Endometrium (tissue), 2 donors: ENCODE data around the gene CALY.

ENCODE experiments used
- FAIRE-seq: peaks from 2 replicates; lab custom pipeline; 2012; peaks lifted over from hg19 to GRCh38; lab: Jason Lieb, UNC
- donor health status: control.
- donor health status: control.

The CALY gene

DNA sequence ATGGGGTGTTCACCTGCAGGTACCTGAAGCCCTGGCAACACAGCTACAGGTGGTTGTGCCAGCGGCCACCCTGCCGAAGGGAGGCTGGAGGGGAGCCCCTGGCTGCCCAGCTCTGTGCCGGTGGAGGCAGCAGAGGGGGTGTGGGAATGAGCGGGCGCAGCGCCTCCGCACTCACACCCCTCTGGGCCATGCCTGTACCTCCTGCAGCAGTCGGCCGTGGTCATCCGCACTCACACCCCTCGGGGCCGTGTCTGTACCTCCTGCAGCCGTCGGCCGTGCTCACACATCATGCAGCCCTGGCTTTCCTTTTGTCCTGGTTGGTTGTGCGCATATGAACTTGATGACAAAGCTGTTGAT is 26.3 kb downstream of the CALY start:
- no peak for FAIRE-seq

- FAIRE-seq, result no peak
These were observed 26.8 kb downstream of the CALY start for GRCh38 chr10:133309720-133310398.

DNA sequence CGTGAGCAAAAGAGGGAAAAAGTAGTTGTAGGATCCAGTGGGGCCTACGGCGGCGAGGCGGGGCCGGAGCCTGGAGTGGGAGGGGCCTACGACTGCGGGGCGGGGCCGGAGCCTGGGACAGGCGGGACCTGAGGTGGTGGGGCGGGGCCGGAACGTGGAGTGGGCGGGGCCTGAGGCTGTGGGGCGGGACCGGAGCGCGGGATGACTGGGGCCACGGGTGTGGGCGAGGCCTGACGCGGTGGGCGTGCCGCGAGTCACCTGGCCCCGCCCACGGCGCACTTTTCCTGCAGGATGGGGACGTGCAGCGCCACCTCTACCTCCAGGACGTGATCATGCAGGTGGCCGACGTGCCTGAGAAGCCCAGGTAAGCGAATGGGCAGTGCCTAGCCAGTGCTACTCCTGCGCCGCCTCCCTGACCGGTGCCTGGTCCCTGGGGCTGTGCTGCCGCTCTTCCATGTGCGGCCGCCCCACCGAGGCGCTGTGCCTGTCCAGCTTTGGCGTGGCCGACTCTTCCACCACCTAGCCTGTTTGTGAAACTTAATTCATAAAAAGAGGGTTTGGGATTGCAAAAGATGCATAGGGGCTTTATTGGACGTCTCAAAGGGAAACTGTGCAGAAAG is 27.5 kb downstream of the CALY start:
- no peak for FAIRE-seq

- FAIRE-seq, result no peak
These were observed 28.1 kb downstream of the CALY start, which contains the start of the genes TUBGCP2 and ZNF511 for GRCh38 chr10:133308421-133309099. Gene TUBGCP2 (minus strand): TSS chr10:133308872. CDS start chr10:133302941, 5,931 bp downstream. Gene ZNF511 (plus strand): TSS chr10:133308914. CDS start chr10:133308944, 30 bp downstream.

DNA sequence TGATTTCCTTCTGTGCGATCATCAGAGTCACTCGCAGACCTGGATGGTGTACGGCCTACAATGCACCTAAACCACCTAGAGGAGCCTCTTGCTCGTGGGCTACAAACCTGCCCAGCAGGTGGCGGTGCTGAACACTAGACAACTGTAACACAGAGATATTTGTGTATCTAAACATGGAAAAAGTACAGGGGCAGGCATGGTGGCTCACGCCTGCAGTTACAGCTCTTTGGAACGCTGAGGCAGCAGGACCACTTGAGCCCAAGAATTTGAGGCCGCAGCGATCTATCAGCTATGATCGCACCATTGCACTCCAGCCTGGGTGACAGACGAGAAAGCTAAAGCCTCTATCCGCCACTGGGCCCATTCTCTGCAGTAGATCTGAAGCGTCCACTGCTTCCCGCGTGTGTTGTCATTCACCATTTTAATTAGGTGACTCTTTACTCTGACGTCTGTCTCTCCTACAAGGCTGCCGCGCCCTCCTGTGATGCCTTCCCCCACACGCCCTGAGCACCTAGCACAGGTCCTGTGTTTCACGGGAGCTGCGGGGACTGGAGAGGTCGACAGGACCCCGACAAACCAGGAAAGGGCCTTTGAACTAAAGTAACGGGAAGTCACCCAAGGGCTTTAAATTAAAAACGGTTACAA is 28.8 kb downstream of the CALY start:
- FAIRE-seq, result no peak

DNA sequence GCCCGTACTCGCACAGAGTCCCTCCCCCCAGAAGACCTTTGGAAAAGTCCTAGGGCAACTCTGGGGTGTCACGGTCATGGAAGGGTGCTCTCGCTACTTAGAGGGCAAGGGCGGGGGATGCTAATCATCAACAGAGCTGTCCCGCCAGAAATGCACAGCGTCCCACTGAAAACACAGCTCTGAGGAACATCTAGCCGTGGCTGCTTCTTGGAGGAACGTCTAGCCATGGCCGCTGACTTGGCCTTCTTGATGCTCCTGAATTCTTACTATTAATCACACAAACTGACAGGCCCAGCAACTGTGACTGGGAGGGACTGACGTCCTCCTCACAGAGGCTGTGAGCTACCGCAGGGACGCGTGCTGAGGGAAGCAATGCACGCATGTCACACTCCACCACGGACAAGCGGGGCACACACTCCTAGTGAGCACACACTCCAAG is 29.7 kb downstream of the CALY start:
- FAIRE-seq, result no peak

GRCh38 chr10:133306097-133306476 is 30.6 kb downstream of the CALY start:
- no peak for FAIRE-seq

DNA sequence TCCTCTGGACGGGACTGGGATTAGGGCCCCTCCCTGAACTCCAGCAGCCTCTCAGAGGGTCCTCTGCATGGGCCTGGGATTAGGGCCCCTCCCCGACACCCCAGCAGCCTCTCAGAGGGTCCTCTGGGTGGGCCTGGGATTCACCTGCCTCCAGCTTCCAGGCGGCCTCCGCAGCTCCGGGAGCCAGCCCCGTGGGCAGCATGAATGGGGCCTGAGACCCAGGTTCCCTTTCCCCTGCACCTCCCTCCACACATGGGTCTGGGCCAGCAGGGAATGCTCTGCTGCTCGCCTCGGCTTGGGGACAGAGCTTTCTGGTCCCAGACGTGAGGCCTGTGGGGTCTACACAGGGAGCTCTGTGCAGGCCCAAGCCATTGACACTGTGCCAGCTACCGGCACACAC is 33.5 kb downstream of the CALY start:
- FAIRE-seq, result no peak

DNA sequence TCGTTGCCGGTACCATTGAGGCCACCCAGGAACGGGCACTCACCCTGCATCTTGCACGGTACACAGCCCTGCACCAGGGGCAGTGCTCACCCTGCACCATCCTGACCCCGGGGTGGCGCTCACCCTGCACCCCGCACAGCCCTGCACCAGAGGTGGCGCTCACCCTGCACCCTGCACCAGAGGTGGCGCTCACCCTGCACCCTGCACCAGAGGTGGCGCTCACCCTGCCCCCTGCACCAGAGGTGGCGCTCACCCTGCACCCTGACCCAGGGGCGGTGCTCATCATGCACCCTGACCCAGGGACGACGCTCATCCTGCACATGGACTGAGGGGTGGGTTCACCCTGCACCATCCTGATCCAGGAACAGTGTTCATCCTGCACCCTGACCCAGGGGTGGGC is 34.5 kb downstream of the CALY start:
- no peak for FAIRE-seq

GRCh38 chr10:133299738-133300137 is 37.0 kb downstream of the CALY start:
- FAIRE-seq, result no peak

DNA sequence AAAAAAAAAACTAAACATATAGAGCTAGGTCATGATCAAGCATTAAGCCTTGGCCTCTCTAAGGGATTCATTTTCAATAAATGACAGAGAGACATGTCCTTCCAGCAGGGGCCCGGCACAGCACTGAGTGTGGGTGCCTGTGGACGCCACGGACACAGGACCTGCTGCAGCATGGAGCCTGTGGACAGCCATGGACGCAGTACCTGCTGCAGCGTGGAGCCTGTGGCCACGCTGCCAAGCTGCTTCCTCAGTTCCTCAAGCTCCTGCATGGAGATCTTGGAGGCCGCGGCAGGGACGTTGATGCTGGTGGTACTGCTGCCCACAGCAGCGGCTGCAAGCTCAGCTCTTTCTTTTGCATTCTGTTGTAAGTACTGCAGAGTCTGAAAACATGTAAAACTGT is 37.5 kb downstream of the CALY start:
- FAIRE-seq, result no peak

GRCh38 chr10:133298466-133298865 is 38.2 kb downstream of the CALY start:
- FAIRE-seq, result no peak

GRCh38 chr10:133297504-133297903 is 39.2 kb downstream of the CALY start:
- FAIRE-seq, result no peak

GRCh38 chr10:133295426-133296320 is 41.0 kb downstream of the CALY start:
- no peak for FAIRE-seq

DNA sequence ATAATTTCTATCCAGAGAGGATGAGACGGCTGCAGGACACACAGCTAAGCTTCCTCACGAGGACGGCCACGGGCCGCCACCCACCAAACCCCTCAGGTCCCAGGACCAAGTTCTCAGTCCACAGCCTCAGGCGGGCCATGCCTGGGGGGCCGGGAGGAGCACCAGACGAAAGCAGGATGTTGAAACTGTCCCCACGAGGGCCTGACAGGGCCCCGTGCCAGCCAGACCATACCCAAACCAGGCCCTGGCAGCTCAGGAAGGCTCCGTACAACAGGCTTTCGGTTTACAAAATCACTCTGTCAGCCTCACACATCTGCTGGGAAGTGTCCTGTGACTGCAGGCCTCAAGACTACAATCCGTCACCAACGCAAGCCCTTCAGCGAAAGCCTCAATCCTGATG is 42.5 kb downstream of the CALY start:
- FAIRE-seq, result no peak

- no peak for FAIRE-seq
These were observed 42.9 kb downstream of the CALY start for GRCh38 chr10:133293810-133294119.

DNA sequence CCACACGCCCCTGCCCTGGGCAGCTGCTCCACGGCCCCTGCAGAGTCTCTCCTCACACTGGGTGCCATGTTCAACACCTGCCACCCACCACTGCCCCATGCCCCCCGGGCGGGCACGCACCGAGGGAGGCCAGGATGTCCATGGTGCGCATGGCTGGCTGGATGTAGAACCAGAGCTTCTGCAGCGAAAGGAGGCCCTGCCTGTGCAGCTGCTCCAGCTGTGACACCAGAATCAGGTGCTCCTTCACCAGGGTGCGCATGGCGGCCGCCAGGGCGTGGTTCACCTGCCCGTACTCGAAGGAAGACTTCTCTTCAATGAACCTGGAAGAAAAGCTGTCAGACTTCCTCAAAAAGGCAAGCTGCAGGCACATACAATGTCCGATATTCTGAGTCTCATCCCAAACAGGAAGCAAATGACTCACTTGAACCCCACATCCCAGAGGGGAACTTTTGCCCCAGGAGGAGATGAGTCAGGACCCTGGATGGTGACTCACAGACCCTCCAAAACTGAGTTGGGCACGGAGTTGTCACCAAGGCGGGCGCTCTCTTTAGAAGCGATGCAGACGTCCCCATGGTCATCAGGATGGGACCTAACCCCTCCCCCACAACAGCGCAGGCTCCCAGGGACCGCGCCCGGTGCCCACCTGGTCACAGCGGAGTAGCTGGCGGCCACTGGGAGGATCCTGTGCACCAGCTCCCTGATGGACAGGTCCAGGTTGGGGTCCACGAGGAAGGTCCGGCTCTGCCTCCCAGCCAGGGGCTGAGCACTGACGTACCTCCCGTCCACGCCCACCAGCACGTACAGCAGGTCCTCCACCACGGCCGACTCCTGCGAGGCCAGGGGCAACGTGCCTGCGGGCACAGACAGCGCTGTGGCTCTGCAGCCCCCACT is 43.5 kb downstream of the CALY start:
- FAIRE-seq, result no peak

DNA sequence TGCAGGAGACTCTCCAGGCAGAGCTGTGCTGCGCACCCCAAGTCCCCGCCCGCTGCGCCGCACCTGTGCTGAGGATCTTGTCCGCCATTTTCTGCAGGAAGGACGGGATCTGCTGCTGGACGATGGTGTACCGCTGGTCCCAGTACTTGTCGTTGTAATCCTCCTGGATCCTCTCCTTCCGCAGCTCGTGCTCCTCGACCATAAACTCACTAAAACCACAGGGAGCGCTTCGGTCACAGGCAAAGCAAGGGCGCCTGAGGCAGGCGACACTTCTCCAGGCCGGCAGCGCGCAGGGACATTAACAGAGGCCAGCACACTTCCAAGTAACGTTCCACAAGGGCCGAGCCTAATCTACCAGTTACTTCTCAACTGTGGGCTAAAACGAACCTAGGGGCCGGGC is 46.9 kb downstream of the CALY start:
- FAIRE-seq, result no peak

GRCh38 chr10:133287832-133288500 is 48.7 kb downstream of the CALY start:
- FAIRE-seq, result no peak

DNA sequence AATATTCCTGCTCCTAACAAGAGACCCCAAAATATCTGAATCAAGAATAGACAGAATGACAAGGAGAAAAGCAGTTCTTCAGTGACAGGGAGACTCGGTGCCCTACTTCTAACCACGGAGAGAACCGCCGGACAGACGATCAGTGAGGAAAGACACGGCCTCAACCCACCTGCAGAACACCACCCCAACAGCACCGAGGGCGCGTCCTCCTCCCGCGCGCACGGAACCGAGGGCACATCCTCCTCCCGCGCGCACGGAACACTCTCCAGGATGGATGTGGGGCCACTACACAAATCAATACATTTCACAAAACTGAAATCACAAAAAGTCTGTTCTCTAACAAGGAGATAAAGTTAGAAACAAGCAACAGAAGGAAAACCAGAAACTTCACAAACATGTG is 50.3 kb downstream of the CALY start:
- FAIRE-seq, result no peak
